Activated T-helper 1 cell treated with anti-CD3 and anti-CD28 coated beads, Interleukin-2, amount 50 U/mL, for 16 hours (primary cell): Measurements from ENCODE around the gene HES1.

ENCODE experiments used
- DNase-seq, 2 donors: peaks; one replicate each; pipeline ENCODE4 v3.0.0-alpha.2; 2020; ENCODE audit warnings: low read depth in 1 of 2, low spot score in 1 of 2

HES1 gene

GRCh38 chr3:194166682-194167479, 30.9 kb downstream of the HES1 start:
- no peak for DNase-seq

- DNase-seq: no peak
These were observed 31.7 kb downstream of the HES1 start for GRCh38 chr3:194167480-194168282.

DNA sequence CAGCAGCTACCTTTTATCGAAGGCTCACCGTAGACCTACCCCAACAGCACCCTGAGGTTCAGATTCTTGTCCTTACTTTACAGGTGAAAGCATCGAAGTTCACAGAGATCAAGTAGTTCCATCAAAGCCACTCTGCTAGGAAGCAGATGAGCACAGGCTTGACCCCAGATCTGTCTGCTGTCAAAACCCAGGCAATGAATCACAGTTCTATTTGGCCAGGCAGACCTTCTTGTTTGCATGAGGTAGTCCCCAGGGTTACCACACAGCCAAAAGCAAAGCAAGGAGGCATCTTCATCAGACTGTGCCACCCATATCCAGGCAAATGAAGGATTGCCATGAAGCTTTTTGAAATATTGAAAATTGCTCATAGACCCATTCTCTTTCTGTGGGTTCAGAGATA, 33.0 kb downstream of the HES1 start:
- no peak for DNase-seq

DNA sequence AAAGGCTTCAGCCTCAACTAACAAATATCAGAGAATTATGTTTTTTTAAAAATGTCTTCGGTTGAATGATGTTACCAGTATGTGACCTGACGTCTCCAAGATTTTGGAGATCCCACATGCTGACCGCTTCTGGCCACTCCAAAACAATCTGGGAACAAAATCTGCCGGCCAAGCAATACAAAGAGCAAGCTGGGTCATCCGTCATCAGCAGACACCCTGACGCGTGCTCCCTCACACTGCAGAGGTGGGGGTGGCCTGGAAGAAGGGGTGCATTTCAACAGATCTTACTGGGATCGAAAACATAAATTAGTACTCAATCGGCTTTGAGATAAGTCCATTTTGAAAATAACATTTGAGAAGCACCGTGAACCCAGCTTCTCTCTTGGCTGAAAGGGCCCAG, 33.6 kb downstream of the HES1 start:
- no peak for DNase-seq

DNA sequence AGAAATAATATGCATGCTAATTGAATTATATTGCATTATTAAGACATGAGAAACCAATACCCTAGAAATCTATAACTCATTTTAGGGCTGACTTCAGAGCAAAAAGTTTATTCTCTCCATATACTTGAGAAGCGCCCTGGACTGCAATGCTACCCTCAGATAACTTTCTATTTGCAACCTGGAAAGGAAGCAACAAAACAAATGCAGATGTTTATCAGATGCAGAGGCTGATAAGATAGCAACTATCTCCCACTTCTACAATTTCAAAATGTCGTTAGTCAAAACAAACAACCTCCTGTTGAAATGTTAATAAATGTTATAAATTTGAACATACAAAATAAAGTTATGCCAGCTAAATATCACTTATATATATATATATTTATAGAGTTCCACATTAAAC, 34.8 kb downstream of the HES1 start:
- no peak for DNase-seq

DNA sequence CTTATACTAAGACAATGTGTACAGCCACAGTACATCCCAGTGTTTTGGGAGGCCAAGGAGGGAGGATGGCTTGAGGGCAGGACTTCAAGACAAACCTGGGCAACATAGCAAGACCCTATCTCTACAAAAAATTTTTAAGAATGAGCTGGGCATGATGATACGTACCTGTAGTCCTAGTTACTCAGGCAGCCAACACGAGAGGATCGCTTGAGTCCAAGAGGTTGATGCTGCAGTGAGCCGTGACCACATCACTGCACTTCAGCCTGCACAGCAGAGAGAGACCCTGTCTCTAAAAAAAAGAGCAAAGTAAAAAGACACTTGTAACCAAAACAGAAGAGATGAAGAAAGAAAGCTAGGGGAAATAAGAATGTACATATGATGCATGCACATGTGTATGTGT, 38.5 kb downstream of the HES1 start:
- DNase-seq: no peak

DNA sequence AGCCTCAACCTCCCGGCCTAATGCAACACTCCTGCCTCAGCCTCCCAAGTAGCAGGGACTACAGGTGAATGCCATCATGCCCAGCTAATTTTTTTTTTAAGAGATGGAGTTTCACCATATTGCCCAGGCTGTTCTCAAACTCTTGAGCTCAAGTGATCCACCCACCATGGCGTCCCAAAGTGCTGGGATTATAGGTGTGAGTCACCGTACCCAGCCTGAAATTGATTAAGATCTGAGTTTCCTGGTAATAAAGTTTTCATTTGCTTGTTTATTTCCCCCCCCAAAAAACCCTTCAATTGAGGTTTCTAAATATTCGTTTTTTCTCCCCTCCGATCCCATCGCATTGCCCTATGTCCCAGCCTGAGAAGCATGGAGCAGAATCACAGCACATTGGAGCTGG, 39.0 kb downstream of the HES1 start:
- DNase-seq: no peak

- DNase-seq: no peak
These were observed 40.5 kb downstream of the HES1 start for GRCh38 chr3:194176274-194176991.

- DNase-seq: no peak
These were observed 41.2 kb downstream of the HES1 start for GRCh38 chr3:194177141-194177540.

- no peak for DNase-seq
These were observed 42.2 kb downstream of the HES1 start for GRCh38 chr3:194178128-194178527.

GRCh38 chr3:194178669-194179068, 42.7 kb downstream of the HES1 start:
- DNase-seq: no peak

GRCh38 chr3:194180570-194180969, 44.6 kb downstream of the HES1 start:
- DNase-seq: no peak

GRCh38 chr3:194181612-194182529, 45.9 kb downstream of the HES1 start:
- no peak for DNase-seq

DNA sequence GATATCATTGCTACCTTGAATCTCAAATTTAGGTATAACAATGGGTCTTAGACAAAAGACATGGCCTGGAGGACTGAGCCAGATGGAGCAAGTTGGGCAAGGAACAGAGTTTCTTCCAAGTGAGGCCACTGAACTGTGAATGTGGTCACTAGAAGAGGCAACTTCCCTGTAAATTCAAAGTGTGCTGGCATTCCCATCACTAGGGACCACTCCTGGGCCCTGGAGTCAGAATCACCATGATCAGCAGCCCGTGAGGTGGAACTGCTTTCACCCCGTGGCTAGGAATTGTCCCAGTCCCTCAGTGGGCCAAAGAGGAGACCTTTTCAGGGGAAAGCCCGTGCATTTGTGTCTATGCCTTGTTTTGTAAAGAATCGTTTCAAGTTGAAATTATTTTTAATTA, 47.3 kb downstream of the HES1 start:
- no peak for DNase-seq

- DNase-seq: no peak
These were observed 48.4 kb downstream of the HES1 start for GRCh38 chr3:194184265-194184751.

DNA sequence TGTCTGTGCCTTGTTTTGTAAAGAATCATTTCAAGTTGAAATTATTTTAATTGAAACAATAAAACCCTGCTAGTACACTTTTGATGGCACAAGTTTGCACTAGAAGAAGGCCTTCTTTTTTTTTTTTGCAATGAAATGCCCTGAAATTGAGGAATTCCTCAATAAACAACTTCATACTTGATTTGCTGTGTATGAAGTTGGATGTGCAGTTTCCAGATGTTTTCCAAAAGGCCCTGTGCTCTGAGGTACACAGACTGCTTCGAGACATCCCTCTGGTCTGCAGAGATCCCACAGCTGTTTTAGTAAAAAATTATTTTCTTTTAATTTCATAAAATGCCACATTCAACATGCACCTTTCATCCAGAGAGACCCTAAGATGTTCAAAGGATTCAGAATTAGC, 48.9 kb downstream of the HES1 start:
- no peak for DNase-seq

GRCh38 chr3:194185221-194185620, 49.3 kb downstream of the HES1 start:
- no peak for DNase-seq

DNA sequence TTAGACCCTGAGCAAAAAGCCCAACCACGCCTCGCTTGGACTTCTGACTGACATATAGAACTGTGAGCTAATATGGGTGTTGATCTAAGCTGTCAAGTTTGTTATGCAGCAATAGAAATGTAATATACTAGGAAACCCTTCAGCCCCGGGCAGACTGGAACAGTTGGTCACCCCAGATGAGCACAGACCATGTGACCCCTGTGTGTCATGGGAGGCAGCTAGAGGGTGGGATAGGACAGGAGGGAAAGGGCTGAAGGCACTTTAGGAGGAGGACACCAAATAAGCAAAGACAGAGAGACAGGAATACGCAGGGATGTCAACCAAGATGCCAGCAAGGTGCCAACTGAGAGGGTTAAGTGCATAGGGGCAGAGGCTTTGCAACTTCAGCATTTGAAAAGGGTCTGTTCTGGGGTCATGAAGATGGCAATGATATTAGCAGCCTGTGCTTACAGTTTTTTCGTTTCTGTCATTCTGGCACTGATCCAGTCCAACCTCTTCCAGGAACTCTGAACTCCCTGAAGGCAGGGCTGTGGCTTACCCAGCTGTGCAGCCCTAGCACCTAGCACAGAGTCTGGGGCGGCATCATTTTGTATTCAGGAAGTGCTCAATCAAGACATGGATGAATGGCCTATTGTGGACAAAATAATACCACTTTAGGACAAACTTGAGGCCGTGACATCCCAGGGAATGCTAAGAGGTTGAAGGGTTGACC, 51.4 kb downstream of the HES1 start:
- no peak for DNase-seq
